ENCODE results near the gene UGGT2.
A peak's percentile ranks its signal among the peaks of the same experiment; 100 is the strongest.
"Not testable (repeated sequence)": the region's sequence is repeated elsewhere in the genome, so short reads cannot be mapped to it uniquely, and the experiment has no call there.

UGGT2 gene

DNA sequence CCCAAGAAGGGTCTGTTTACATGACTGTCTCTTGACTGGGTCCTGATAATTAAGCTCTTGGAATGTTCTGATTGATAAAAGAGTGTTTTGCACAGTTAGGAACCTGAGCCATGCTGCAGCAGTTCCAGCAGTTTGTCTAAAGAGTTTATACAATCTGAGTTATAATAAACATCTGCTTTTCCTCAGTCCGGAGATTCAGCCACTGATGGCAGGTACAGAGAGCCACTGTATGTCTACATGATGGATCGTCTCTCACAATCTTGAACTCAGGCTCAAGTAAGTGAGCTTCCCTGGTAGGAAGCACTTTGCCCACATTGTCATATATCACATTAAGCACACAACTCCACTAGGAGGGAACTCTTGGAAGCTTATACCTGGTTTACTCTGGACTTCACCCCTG lies 84.3 kb downstream of the UGGT2 start:
- Mint-ChIP-seq H3K4me1 (no peaks in the 10 kb centered on the region), H3K27me3 (no peaks in the 10 kb centered on the region), H3K36me3 (no peaks in the 10 kb centered on the region), H3K4me3 (no peak overlapping the region), H3K27ac (no peak overlapping the region), H3K9me3 (peaks cover 0 to 4% of the 10 kb centered on the region in 2 donors)
- DNase-seq (no peak), ATAC-seq (replicated peaks) (no peak)

DNA sequence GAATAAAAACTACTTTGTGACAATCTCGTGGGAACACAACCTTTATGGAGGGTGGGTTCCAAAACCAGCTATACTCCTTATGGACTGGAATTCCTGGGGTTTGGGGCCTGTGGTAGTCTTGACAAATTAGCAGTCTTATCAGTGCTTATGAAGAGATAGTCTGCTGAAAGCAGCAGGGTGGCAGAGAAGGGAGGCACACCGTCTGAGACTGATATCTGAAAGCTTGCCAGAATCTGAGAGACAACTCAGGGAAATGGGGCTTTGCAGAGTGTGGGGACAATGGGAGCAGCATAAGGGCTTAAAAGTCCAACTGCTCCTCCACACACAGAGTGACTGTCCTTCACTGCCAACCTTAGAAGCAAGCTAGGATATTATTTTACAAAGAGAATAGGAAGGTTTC lies 95.9 kb downstream of the UGGT2 start:
- H3K4me3 Mint-ChIP-seq = no peak overlapping the region

DNA sequence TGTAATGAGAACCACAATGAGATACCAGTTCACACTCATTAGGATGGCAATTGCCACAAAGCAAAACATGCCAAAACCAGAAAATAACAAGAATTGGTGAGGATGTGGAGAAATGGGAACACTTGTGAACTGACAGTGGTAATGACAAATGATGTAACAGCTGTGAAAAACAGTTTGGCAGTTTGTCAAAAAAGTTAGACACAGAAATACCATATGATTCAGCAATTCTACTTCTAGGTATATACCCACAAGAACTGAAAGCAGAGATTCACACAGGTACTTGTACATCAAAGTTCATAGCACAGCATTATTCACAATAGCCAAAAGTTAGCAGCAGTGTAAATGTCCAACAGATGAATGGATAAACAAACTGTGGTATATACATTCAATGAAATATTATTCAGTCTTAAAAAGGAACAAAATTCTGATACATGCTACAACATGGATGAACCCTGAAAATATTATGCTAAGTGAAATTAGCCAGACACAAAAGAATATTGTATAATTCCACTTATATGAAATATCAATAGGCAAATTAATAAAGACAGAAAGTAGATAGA lies 96.5 kb downstream of the UGGT2 start:
- no peak for DNase-seq
- no peak overlapping the region for H3K4me3 Mint-ChIP-seq
- peaks cover 12 to 23% of the 10 kb centered on the region in 2 donors for H3K9me3 Mint-ChIP-seq
- no peaks in the 10 kb centered on the region for H3K4me1 Mint-ChIP-seq
- H3K27me3 Mint-ChIP-seq = no peaks in the 10 kb centered on the region
- ATAC-seq (replicated peaks) = no peak
- H3K27ac Mint-ChIP-seq = no peak overlapping the region
- peaks cover 0 to 2% of the 10 kb centered on the region in 2 donors for H3K36me3 Mint-ChIP-seq

More for the DNA sequence above, 95.9 kb downstream of the UGGT2 start:
- Mint-ChIP-seq H3K4me1 (no peaks in the 10 kb centered on the region), H3K36me3 (peaks cover under 1 to 2% of the 10 kb centered on the region in 2 donors), H3K27ac (no peak overlapping the region), H3K27me3 (no peaks in the 10 kb centered on the region), H3K9me3 (peaks cover 18 to 23% of the 10 kb centered on the region in 2 donors)
- DNase-seq (no peak), ATAC-seq (replicated peaks) (no peak)

DNA sequence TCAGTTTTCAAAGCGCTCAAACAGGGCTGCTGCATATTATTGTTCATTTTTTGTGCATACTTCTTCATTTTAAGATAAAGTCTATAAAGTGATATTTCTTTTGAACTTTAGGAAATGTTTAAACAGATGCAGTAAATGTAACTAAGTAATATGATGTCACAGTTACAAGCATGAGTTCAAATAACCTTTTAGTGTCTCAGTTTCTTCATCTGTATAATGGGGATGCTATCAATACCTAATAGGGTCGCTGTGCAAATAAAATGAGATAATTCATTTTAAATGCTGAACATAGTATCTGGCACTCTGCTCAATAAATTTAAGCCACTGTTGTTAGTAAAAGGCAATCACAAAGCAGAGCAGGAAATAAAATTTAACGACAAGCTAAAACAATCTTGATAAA lies 97.5 kb downstream of the UGGT2 start:
- Mint-ChIP-seq H3K27ac (no peak overlapping the region), H3K4me3 (no peak overlapping the region), H3K27me3 (no peaks in the 10 kb centered on the region), H3K36me3 (peaks cover 0 to 2% of the 10 kb centered on the region in 2 donors), H3K9me3 (peaks cover 10 to 23% of the 10 kb centered on the region in 2 donors), H3K4me1 (no peaks in the 10 kb centered on the region)
- DNase-seq (no peak), ATAC-seq (replicated peaks) (no peak)

DNA sequence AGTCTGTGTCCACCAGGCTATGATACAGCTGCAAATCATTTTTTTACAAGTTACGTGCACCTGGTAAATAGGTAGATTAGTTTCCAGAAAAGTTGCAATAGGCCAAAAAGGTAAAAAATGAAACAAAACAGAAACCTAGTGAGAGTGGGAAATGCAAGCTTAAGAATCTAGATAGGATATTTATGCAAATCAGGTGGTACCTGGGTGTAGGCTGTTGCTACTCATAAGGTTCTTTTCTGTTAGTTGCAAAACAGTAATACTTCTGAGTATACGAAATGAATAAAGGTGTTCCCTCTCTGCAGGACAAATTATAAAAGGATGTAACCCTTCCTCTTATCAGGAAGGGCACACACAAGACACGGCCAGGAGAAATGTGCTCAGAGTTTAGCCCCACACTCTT lies 97.9 kb downstream of the UGGT2 start:
- Mint-ChIP-seq H3K27ac (no peak overlapping the region), H3K4me3 (no peak overlapping the region), H3K27me3 (no peaks in the 10 kb centered on the region), H3K4me1 (no peaks in the 10 kb centered on the region), H3K9me3 (peaks cover 12 to 22% of the 10 kb centered on the region in 2 donors), H3K36me3 (peaks cover 0 to 2% of the 10 kb centered on the region in 2 donors)
- no peak for DNase-seq
- no peak for ATAC-seq (replicated peaks)

DNA sequence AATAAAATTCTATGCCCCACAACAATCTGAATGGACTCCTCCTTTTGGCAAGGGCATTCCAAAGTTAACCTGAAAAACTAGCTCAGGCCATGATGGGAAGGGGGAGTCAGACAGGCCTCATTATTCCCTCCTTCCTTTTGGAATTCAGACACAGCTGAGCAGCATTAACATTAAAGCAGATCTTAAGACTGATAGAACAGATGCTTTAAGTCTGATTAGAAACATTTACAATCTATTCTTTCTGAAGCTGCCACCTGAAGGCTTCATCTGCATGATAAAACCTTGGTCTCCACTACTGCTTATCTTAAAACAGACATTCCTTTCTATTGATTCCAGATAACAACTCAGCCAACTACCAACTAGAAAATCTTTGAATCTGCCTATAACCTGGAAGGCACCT lies 98.9 kb downstream of the UGGT2 start:
- peaks cover 7 to 15% of the 10 kb centered on the region in 2 donors for H3K9me3 Mint-ChIP-seq
- no peak for DNase-seq
- H3K4me3 Mint-ChIP-seq = no peak overlapping the region
- H3K4me1 Mint-ChIP-seq = no peaks in the 10 kb centered on the region
- no peaks in the 10 kb centered on the region for H3K27me3 Mint-ChIP-seq
- no peaks in the 10 kb centered on the region for H3K36me3 Mint-ChIP-seq
- no peak overlapping the region for H3K27ac Mint-ChIP-seq
- ATAC-seq (replicated peaks) = no peak

DNA sequence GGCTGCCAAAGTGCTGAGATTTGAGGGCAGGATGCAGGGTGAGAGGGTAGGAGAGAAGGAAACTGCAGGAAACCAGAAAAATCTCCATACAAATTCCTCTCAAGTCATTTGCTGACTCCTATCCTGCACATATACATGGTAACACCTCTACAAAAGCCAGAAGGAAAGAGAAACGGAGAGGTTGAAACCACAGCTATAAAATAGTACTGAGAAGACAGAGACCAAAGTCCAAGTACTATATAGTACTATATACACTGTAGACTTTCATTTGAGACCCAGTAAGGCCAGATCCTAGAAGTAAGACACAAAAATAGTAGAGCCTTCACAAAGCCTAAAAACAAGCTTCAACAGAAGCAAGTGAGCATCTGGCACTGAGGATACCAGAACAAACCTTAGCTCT lies 103.1 kb downstream of the UGGT2 start:
- H3K27ac Mint-ChIP-seq = no peak overlapping the region
- peaks cover 6 to 8% of the 10 kb centered on the region in 2 donors for H3K9me3 Mint-ChIP-seq
- DNase-seq (no peak), ATAC-seq (replicated peaks) (no peak)
- H3K4me3 Mint-ChIP-seq = no peak overlapping the region
- H3K27me3 Mint-ChIP-seq = no peaks in the 10 kb centered on the region
- no peaks in the 10 kb centered on the region for H3K4me1 Mint-ChIP-seq
- no peaks in the 10 kb centered on the region for H3K36me3 Mint-ChIP-seq

DNA sequence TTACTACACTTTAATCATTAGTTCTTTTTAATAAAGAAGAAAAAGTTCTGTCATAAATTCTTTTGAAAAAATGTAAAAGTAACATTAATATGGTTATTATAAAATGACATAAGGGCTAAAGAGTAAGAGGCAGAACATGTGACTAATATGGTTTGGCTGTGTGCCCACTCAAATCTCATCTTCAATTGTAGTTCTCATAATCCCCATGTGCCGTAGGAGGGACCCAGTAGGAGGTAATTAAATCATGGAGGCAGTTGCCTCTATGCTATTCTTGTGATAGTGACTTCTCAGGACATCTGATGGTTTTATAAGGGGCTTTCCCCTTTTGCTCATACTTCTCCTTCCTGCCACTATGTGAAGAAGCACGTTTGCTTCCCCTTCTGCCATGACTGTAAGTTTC lies 104.5 kb downstream of the UGGT2 start:
- Mint-ChIP-seq H3K9me3 (peaks cover 6 to 8% of the 10 kb centered on the region in 2 donors), H3K27me3 (no peaks in the 10 kb centered on the region), H3K4me1 (no peaks in the 10 kb centered on the region), H3K27ac (no peak overlapping the region), H3K4me3 (no peak overlapping the region), H3K36me3 (no peaks in the 10 kb centered on the region)
- ATAC-seq (replicated peaks) (peak in 1 of 2 donors; percentile 31), DNase-seq (no peak)

DNA sequence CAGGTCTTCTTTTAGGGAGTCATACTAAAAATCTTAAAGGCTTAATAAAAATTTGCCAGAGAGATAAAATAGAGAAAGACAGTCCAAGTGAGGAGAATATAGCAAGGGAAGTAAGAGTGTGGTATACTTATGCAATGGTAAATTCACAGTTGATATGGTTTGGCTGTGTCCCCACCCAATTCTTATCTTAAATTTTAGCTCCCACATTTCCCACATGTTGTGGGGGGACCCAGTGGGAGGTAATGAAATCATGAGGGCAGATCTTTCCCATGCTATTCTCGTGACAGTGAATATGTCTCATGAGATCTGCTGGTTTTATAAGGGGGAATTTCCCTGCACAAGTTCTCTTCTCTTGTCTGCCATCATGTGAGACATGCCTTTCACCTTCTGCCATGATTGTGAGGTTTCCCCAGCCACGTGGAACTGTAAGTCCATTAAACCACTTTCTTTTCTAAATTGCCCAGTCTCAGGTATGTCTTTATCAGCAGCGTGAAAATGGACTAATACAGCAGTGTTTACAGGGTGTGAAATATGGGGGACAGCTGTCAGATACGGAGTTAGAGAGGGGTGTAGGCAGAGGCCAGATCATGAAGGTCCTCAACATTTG lies 115.4 kb downstream of the UGGT2 start:
- Mint-ChIP-seq H3K27ac (no peak overlapping the region), H3K9me3 (peaks cover 0 to 6% of the 10 kb centered on the region in 2 donors), H3K4me3 (no peak overlapping the region), H3K27me3 (no peaks in the 10 kb centered on the region), H3K4me1 (no peaks in the 10 kb centered on the region), H3K36me3 (no peaks in the 10 kb centered on the region)
- DNase-seq (no peak), ATAC-seq (replicated peaks) (no peak)

DNA sequence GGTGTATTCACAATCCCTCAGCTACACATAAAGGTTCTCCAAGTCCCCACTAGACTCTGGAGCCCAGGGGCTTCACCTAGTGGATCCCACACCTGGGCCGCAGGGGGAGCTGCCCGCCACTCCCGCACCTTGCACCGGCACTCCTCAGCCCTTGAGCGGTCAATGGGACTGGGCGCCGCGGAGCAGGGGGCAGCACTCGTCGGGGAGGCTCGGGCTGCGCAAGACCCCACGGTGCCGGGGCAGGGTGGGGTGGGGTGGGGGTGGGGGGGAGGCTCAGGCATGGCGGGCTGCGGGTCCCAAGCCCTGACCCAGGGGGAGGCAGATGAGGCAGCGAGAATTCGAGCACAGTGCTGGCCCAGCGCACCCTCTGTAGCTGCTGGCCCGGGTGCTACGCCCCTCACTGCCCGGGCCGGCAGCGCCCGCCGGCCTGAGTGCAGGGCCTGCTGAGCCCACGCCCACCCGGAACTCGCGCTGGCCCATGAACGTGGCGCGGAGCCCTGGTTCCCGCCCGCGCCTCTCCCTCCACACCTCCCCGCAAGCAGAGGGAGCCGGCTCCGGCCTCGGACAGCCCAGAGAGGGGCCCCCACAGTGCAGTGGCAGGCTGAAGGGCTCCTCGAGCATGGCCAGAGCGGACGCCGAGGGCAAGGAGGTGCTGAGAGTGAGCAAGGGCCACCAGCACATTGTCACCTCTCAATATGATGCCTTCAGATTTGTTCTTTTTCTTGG lies 121.7 kb downstream of the UGGT2 start:
- H3K27ac Mint-ChIP-seq = no peak overlapping the region
- no peaks in the 10 kb centered on the region for H3K36me3 Mint-ChIP-seq
- ATAC-seq (replicated peaks) (no peak), DNase-seq (no peak)
- H3K27me3 Mint-ChIP-seq = no peaks in the 10 kb centered on the region
- no peaks in the 10 kb centered on the region for H3K4me1 Mint-ChIP-seq
- no peak overlapping the region for H3K4me3 Mint-ChIP-seq
- H3K9me3 Mint-ChIP-seq = peaks cover 19 to 26% of the 10 kb centered on the region in 2 donors

DNA sequence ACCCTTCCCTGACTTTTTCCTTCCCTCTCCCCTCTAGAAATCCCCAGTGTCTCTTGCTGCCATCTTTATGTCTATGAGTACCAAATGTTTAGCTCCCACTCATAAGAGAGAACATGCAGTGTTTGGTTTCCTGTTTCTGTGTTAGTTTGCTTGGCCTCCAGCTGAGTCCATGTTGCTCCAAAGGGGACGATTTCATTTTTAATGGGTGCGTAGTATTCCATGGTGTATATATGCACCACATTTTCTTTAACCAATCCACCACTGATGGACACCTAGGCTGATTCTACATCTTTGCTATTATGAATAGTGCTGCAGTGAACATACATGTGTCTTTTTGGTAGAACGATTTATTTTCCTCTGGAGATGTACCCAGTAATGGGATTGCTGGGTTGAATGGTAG lies 123.8 kb downstream of the UGGT2 start:
- peaks cover 18 to 26% of the 10 kb centered on the region in 2 donors for H3K9me3 Mint-ChIP-seq
- no peak for DNase-seq
- no peaks in the 10 kb centered on the region for H3K27me3 Mint-ChIP-seq
- no peak for ATAC-seq (replicated peaks)
- H3K36me3 Mint-ChIP-seq = no peaks in the 10 kb centered on the region
- H3K27ac Mint-ChIP-seq = no peak overlapping the region
- H3K4me3 Mint-ChIP-seq = no peak overlapping the region
- H3K4me1 Mint-ChIP-seq = no peaks in the 10 kb centered on the region

DNA sequence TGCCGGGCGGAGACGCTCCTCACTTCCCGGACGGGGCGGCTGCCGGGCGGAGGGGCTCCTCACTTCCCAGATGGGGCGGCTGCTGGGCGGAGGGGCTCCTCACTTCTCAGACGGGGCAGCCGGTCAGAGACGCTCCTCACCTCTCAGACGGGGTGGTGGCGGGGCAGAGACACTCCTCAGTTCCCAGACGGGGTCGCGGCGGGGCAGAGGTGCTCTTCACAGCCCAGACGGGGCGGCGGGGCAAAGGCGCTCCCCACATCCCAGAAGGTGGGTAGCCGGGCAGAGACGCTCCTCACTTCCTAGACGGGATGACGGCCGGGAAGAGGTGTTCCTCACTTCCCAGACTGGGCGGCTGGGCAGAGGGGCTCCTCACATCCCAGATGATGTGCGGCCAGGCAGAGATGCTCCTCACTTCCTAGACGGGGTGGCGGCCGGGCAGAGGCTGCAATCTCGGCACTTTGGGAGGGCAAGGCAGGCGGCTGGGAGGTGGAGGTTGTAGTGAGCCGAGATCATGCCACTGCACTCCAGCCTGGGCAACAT lies 124.8 kb downstream of the UGGT2 start:
- H3K4me1 Mint-ChIP-seq; H3K27me3 Mint-ChIP-seq; DNase-seq; ATAC-seq (replicated peaks); H3K36me3 Mint-ChIP-seq; H3K4me3 Mint-ChIP-seq; H3K27ac Mint-ChIP-seq: not testable (repeated sequence)
- H3K9me3 Mint-ChIP-seq = peaks cover 18 to 26% of the 10 kb centered on the region in 2 donors

DNA sequence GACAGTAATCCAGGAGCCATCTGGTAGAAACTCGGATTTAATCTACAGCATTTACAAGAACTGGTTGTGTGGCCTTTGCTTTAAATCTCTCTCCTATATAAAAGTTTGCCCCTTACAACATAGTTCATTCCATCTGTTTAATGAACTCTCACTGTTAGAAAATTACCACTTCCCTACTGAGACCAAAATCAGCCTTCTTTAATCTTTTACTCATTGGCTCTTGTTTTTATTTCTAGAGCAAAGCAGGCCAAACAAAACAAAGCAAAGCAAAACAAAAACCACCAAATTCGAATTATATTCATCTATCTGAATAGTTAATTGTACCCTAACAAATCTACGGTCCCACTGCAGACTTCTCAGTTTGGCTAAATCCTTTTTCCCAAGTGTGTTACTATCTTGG lies 127.0 kb downstream of the UGGT2 start:
- Mint-ChIP-seq H3K4me1 (no peaks in the 10 kb centered on the region), H3K27ac (no peak overlapping the region), H3K4me3 (no peak overlapping the region), H3K9me3 (peaks cover 16 to 19% of the 10 kb centered on the region in 2 donors), H3K36me3 (no peaks in the 10 kb centered on the region), H3K27me3 (no peaks in the 10 kb centered on the region)
- no peak for ATAC-seq (replicated peaks)
- DNase-seq = no peak

DNA sequence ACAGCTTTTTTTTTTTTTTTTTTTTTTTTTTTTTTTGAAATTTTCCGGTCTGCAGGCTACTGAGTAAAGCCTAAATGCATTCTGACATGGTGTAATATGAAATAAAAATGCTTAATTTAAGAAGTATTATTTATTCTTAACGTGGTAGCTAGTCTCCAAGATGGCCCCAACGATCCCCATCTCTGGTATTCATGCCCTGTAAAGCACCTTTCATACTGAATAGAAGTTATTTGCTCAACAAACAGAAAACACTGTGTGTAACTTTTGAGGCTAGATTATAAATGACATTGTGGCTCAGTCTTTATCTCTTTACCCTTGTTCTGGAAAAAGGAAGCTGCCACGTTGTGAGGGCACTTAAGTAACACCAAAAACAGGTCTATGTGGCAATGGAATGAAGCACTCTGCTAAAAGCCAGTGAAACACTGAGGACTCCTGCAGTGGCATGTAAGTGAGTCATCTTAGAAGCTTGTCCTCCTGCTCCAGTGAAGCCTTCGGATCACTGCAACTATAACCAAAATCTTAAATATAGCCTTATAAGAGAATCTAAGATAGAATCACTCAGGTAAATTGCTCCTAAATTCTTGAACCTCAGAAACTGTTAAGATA lies 128.7 kb downstream of the UGGT2 start:
- peaks cover 7 to 10% of the 10 kb centered on the region in 2 donors for H3K9me3 Mint-ChIP-seq
- H3K27me3 Mint-ChIP-seq = no peaks in the 10 kb centered on the region
- DNase-seq = no peak
- no peaks in the 10 kb centered on the region for H3K36me3 Mint-ChIP-seq
- no peak for ATAC-seq (replicated peaks)
- H3K4me1 Mint-ChIP-seq = no peaks in the 10 kb centered on the region
- no peak overlapping the region for H3K27ac Mint-ChIP-seq
- H3K4me3 Mint-ChIP-seq = no peak overlapping the region

All from stimulated activated naive B cell treated with anti-CD40 and anti-IgM and Interleukin-4, amounts not matched to agents 10 μg/mL and 1 μg/mL and 100 μg/mL, for 72 hours (primary cell).